Measurements from ENCODE around the gene ITPR1.

The ITPR1 gene

DNA sequence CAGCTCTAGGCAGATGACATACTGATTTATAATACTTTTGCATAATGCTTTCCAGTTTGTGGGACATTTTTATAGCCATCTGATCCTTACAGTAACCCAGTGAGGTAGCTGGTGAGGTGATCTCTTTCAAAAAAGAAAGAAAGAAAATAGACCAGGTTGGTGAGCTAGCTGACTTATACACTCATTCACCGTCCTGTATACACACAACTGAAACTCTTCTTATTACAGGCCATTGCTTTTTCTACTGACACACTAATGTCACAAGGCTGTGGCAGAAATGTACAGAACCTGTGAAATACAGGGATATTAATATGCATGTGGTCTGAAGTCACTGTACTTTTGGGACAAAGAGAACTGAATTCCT, 335.9 kb downstream of the ITPR1 start:
- DNase-seq (ENCODE audit: low spot score), result no peak

DNA sequence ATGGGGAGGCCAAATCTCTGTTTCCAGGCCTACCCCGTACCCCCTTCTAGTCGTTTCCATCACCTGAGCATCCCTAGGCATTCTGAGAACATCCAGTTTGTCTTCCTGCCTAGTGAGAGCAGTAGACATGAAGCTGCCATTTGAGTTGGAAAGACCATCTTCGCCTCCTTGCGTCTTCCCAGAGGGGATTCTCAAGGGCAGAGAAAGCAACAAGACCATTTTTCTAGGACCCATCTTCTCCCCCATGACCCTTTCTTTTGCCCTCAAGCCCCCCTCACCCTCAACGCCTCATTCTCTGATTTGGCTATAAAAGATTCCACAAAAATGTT, 337.4 kb downstream of the ITPR1 start:
- DNase-seq (ENCODE audit: low spot score), result no peak

DNA sequence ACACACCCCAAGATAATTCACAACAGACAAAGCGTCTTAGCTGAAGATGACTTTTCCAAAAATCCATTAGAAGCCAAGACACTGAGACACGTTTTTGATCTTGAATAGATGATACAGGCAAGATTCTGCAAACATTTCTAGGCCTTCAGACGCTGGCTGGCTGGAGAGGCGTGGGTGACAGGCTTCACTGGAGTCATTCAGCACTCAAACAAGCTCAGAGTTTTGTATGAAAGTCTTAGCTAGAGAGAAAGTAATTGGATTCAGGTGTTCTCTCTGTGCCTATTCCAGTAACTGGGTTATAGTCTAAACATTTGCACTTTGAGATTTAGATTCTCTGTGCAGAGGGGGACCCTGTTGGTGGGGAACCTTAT, 338.4 kb downstream of the ITPR1 start:
- peak; percentile 25 for DNase-seq (ENCODE audit: low spot score)

DNA sequence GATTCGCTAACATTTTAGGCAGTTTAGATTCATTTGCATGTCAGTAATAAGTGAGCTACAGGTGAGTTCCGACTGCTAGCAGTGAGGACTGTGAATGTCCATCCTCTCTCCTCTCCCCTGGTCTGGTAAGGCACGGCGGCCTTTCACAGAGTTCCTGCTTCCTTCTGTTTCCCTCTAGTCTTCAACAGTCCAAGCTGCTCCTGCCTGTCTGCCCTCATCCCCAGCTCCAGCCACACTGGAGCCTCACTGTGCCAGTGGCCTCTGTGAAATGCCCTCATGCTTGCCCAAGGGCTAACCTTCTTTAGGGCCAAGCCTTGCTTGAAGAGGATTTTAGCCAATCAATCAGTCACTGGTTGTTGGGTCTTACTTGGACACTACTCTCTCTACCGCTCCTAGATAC, 340.3 kb downstream of the ITPR1 start:
- no peak for DNase-seq (ENCODE audit: low spot score)

DNA sequence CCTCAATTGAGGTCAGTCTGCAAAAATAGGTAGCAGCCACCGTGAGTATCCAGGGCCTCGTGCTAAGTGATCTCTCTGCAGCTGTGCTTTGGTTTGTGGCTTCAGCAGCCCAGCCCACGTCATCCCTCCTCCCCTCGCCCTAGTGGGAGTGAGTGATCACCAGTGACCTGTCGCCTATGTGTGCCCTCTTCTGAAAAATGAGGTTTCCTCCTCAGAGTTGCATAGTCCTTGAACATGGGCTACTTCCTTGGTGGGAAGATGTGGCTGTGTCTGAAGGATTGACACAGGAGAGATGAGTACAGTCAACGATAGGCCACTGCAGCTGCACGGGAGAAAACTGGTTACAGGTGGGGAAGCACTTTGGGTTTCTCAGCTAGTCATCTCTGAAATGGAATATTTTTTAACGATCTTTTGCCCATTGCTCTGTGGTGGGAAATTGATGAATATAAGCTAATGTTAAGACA, 341.3 kb downstream of the ITPR1 start:
- no peak for DNase-seq (ENCODE audit: low spot score)

DNA sequence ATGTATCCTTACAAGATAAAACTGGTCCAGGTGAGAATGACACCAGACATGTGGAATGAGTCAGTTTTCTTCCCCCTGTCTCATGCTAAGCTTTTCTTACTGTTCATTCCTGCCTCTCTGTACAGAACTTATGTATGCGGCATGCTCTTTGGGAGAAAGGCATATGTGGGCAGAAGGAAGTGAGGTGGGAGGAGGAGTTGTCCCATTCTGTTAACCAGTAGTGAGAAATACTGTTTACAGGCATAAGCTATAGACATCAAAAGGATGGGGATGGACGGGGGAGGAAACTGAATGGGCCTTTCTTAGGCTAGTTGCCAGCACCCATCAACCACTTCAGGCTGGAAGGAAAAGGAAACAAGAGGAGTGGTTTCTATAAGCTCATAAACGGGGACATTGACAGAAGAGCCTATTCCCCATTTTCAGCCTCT, 342.5 kb downstream of the ITPR1 start:
- no peak for DNase-seq (ENCODE audit: low spot score)

DNA sequence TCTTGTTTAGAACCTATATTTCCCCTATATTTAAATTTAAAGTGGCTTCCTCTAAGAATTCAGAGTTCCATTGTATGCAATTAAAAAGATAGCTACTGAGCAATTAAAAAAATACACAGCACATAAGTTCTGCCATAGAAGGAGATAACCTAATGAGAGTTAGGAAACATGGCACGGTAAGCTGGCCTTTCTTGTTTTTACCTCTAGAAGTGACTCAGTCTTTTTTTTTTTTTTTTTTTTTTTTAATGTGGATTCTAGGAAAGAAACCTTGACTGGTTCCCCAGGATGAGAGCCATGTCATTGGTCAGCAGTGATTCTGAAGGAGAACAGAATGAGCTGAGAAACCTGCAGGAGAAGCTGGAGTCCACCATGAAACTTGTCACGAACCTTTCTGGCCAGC, 343.4 kb downstream of the ITPR1 start:
- no peak for DNase-seq (ENCODE audit: low spot score)

DNA sequence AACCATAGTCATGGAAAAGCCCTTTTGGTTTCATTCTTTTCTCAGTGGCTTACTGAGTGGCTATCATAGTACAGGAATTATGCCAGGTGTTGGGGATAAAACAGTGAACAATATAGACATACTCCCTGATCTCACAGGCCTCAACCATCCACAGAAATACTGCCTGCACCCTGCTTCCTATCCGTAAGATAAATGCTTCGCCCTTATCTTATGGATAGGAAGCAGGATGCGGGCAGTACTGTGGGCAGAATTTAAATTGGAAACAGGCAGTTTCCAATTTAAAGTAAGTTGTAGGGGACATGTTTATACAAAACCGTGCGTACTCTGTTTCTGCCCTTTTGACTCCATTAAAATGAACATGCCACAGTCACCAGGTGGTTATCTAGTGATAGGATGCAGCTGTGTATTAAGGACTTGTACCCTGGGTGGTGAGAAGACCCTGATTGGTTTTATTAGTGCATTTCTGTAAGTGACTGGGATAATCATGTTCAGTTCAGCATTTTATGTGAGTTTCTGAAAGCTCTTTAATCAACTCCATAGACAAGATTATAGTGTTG, 344.3 kb downstream of the ITPR1 start:
- DNase-seq (ENCODE audit: low spot score), result no peak

DNA sequence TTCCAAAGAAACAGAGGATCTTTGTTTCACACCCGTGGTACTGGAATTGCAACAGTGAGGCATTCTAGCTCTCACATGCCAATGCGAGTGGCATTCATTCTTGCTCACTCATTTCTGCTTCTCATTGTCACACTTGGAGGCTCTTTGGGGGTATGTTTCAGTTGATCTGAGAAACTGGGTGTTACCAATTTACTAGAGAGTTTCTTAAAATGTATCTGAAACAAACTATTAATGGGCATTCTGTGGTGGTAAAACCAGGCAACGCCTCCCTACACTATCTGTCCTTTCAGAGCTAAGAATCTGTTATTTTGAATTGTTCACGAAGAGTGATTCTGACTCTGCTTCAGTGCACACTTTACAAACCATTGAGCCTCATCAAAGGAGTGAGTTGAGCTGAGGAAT, 345.5 kb downstream of the ITPR1 start:
- no peak for DNase-seq (ENCODE audit: low spot score)

DNA sequence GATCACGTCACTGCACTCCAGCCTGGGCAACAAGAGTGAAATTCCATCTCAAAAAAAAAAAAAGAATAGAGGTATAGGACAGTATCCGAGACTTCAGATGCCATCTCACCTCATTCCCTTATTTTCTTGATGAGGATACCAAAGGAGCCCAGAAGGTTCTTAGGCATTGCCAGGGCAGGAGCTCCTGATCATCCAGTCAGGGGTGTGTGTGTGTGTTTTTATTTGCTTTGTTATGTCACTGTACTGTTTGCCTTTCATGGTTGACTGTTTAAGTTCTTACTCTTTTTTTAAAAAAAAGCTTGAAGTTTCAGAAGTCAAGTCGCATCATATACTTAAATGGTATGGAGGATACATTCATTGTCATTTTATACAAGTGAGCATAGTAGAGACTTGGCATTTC, 346.1 kb downstream of the ITPR1 start:
- no peak for DNase-seq (ENCODE audit: low spot score)

DNA sequence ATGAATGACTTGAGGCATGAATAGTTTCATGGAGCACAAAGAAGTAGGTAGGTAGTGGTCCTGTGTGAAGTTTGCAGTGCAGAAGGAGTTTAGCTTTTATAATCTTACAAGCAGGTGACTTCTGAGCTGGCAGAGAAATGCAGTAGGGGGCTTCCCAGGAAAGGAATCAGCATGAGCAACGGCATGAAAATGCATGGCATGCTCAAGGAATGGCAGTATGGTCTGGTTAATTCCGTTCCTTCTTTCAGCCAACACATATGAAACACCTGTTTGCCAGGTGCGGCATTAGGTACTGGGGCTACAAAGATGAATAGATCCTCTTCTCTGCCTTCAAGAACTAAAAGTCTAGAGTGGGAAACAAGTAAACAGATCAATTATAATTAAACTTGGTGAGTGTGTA, 348.1 kb downstream of the ITPR1 start:
- DNase-seq (ENCODE audit: low spot score), result no peak

DNA sequence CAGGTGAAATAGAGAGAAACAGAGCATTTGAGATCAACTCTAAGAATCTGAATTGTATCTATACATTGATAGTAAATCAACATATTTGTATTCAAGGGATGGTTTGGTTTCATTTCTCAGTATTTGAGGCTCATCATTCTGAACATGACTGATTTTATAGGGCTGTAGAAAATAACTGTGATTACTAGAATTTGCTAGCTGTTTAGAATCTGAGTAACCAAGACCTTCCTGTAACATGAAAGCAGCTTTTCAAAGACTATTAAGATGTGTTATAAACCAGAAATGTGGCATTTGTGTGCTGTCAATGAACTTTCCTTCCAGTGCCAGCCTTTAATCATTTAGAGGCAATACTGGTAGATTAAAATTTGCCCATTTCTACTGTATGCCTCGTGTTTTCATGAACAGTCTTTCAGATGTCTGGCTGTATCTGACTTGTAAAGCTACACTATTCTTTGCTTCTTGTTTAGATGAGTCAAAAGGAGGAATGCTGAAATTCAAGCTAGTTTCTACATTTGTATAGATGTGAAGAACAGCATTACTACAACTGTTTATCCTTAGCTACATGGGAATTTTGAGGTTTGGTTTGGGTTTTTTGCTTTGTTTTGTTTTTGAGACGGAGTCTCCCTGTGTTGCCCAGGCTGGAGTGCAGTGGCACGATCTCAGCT, 348.8 kb downstream of the ITPR1 start:
- DNase-seq (ENCODE audit: low spot score), result peak; percentile 37

DNA sequence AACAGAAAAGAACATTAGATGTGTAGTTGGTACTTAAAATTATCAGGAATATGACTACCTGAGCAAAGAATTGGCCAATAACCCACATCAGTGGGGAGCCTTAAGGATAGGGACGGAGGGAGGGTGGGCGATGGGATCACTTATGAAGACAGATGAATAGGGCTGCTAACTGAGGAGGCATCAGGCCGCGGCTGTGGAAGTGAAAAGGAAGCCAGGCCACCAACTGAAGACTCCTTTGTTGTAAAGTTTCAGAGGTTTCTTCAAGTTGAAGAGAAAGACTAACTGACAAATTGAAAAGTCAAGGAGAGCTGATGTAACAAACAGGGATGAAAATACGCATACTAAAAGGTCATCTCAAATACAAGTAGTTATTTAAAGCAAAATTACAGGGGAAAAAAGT, 350.5 kb downstream of the ITPR1 start:
- no peak for DNase-seq (ENCODE audit: low spot score)

DNA sequence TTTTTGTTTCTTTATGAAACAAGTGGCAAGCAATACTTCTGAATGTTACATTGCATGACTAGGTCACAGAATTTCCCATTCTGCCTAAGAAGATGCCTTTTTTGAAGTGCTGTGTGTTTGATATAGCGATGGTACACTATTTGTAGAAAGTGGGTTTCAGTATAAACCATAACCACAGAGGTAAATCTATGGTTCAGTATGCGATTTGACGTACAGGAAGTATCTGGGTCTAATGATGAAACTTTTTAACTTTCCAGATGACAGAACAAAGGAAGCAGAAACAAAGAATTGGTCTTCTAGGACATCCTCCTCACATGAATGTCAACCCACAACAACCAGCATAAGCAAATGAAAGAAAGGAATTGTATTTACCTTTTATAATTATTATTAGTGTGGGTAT, 352.7 kb downstream of the ITPR1 start:
- no peak for DNase-seq (ENCODE audit: low spot score)

DNA sequence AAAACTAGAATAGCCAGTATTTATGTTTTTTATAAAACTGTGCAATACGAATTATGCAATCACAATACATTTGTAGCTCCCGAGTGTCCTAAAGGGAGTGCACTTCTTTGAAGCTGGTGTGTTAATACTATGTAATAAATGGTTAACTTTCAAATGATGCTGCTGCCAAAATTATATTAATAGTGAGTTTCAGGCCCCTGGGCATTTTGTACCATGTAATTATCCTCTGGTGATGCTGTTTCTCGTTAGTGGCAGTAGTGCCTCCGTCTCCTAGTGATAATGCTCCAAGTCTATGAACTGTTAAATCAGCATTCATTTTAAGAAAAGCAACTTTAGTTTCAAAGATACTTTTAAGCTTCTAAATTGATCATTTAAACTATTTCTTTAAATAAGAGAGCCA, 353.4 kb downstream of the ITPR1 start:
- DNase-seq (ENCODE audit: low spot score), result no peak

DNA sequence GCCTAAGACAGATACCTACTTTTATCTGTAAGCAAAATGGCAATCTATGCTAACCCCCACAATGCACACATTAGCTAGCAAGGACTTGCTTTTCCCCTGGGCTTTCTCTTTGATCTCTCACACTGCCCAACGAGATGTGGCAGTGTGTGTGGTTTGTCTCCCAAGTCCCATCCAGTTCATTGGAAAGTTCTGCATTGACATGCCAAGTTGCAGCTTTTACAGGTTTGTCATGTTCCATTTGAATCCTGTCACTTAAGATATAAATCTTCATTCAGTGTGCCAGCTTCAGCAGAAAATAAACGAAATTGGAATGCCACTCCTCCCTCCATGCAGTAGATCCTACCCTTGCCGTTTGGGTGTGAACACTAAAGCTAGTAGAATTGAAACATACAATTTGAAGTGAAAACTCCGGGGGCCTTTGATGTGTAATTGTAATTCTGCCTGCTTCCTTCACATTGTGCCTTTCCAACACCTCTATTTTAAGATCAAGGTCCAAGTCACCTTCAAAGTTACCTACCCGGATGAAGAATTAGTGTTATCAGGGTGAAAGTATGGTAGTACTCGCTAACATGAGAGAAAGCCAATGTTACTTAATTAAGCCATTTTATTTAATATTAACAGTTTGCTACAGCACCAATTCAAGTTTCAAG, 355.2 kb downstream of the ITPR1 start:
- no peak for DNase-seq (ENCODE audit: low spot score)

DNA sequence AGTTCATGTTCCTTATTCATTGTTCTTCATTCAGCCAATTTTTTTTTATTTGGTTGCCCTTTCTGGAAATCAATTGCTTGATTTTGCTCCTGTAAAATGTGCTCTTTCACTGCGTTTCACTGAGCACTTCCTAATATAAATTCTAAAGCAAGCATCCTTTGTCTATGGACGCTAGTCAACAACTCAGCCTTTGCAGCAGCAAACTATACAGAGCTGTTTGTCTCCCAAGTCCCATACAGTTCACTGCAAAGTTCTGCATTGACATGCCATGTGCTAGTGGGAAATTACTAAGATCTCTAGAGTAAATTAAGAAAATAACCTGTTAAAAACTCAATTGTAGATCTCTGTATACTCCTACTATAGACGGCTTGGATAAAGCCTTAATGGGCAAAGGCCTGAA, 356.0 kb downstream of the ITPR1 start:
- DNase-seq (ENCODE audit: low spot score), result no peak

DNA sequence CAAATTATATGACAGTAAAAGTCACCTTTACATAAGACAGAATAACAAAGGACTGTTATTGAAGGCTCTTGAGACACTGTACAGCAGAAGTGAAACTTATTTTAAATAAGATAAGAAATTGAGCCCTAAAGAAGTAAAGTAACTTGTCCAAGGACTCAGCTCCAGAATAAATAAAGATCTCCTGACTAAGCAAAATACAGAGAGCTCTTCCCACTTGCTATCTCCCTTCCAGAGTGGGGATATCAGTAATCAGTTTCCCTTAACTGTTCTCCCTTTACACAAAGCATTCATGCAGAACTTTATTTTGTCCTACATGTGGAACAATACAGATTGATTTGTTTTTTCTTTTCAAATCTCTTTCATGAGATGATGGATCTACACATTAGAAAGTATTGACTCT, 356.6 kb downstream of the ITPR1 start:
- DNase-seq (ENCODE audit: low spot score), result no peak

DNA sequence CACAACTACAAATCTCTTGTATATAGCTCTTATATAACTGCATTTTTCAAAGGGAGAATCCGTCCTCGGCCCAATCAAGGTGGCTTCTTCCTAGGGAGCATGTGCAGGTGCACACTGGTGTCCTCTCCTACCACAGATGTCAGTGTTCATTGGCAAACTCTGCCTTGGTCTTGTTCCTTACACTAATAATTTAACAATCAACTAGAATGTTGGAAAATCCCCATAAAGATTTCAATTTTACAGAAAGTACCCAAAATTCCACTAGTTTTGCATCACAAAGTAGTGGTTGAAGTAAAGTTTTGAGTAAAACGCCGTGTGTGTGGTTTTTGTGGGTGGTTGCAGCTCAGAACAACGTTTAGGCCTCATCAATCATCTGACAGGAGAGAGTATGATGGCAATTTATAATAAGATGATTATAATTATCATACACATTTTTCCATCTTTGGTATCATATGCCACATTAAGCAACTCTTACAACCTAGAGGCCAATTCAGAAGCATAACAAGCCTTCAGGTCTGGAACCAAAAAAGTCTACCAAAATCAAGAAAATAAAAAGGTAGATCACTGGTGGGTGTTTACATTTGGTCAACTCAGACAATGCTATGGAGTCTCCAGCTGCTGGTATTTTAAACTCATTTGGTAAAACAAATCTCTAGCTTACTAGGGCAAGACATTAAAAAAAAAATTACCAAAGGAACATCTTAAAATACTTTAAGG, 357.2 kb downstream of the ITPR1 start:
- no peak for DNase-seq (ENCODE audit: low spot score)

DNA sequence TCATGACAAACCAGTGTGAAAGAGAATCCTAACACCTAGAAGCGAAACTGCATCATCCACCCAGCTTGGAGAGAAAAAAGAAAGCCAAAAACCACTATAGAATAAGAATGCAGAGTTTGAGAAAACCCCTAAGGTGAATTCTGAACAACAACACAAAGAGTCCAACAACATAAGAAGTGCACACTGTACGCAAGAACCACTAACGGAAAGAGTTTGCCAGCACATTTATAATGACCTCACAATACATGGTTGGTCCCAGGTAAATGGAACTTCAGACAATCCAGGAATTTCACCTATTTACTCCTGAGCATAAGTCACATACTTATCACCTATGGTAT, 357.7 kb downstream of the ITPR1 start:
- DNase-seq (ENCODE audit: low spot score), result no peak

DNA sequence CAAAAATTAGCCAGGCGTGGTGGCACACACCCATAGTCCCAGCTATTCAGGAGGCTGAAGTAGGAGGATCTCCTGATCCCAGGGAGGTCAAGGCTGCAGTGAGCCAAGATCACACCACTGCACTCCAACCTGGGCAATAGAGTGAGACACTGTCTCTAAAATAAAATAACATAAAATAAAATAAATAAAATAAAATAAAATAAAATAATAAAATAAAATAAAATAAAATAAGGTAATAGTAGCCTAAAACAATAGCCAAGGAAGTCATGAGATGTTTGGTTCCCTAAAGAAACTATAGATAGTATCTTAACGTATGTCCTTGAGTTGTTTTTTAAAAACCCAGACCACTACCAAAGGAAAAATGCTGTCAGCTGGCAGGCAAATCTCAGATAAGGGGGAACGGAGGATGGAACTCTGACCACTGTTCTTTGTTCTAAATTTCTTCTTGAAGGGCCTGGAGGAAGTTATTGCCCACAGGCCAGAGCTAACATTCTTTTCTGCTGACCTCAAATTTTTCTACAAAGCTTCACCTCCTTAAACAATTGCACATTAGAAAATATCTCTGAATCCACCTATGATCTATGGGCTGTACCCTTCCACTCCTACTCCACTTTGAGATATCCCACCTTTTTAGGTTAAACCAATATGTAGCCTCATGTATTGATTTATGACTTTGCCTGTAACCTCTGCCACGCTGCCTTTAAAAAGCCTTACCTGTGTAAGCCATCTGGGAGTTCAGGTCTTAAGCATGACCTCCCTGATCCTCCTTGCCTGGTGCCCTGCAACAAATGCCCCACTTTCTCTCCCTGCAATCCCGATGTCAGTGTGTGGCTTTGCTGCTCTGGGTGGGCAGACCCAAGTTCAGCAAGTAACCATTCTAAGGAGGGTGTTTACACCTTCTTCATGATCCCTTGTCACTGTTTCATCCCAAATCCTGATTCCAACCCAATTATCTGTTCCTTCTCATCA, 359.9 kb downstream of the ITPR1 start:
- DNase-seq (ENCODE audit: low spot score), result no peak

DNA sequence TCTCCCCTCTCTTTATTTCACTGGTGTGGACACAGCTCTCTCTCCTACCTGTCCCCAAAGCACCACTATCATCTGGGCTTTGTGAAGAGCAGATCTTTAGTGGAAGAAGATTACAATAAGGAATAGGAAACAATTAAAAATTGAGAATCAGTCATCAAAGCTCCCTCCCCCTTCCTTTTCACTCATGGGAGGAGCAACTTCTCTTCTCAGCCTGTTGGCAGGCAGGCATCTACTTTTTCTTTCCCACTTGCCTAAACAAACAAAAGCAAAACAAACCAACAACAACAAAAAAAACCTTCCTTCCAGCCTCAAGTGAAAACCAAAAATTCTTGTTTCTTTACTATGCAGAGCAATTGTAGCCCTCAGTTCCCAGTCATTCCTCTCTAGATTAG, 360.6 kb downstream of the ITPR1 start:
- no peak for DNase-seq (ENCODE audit: low spot score)

All from AG08396 (cell line).